ENCODE data around the gene ATXN1. TPM values are rescaled to one million over a fixed set of nuclear protein-coding genes. Genes with fewer than 3 reads are reported as not detected.

The ATXN1 gene
- total and polyA plus RNA-seq, 2 of the 8 experiments (the other 6 are each of a cell fraction or from before 2014, with no cell fraction given), result 1.6 to 4.0 TPM

DNA sequence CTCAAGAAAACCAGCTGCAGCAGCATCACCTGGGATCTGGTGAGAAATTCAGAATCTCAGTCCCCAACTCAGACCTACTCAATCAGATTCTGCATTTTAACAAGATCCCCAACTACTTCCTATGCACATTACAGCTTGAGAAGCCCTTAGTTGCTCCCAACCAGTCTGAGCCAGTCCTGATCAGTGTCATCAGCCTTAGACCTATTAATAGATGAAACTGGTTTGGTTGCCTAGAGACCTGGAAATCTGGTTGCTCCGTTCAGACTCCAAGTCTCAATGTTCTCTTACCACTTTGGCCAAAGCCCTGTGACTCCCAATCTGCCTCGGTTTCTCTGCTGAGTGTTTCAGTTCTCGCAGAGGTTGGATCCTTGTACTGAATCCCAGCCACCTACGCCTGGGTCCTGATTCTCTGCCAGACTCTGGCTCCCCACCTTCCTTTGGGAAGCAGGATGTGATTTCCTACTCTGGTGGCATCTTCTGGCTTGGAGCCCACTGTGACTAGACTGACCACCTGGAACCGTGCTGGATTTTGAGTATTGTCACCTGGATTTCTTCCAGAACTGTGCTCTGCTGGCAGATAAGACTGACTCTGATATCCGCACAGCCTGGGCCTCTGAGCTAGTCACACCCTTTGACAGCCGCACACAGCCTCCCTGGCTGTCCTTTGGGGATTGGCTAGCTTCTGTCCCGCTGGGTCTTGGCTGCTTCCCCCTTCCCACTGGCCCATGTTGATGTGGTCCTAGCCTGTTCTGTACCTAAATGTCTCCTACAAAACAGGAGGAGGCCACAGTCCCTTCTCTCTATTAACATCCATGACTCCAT is 20.3 kb upstream of the ATXN1 start:
- H2AK5ac ChIP-seq (ENCODE audit: low read depth, low read length), result no peak overlapping the region
- no peaks in the 10 kb centered on the region for H4K20me1 ChIP-seq (replicated peaks in 1 of 2; ENCODE audit: control insufficient read depth in 1 of 2, insufficient read depth in 2 of 2, low read length in 2 of 2)
- no peaks in the 10 kb centered on the region for H3K23me2 ChIP-seq (ENCODE audit: low read depth, low read length)
- no peaks in the 10 kb centered on the region for H3K36me3 ChIP-seq (ENCODE audit: control insufficient read depth in 2 of 4, insufficient read depth in 4 of 4, low read length in 3 of 4)
- no peak overlapping the region for H2AFZ ChIP-seq (ENCODE audit: low read length)
- no peak overlapping the region for H3K4ac ChIP-seq (replicated peaks; ENCODE audit: insufficient read length, low read depth, low read length)
- no peaks in the 10 kb centered on the region for H3K79me2 ChIP-seq (ENCODE audit: control insufficient read depth in 1 of 2, insufficient read depth in 2 of 2, low read length in 2 of 2)
- DNase-seq (ENCODE audit: low read depth in 1 of 2, low spot score in 2 of 2) (no peak), FAIRE-seq (no peak)
- H2BK120ac ChIP-seq (replicated peaks; ENCODE audit: low read depth, low read length), result no peak overlapping the region
- ChIA-PET CTCF (ENCODE audit: partially characterized antibody) (interaction anchor here (1.5 to 2.0 kb wide), 3 partner anchors 9 to 215 kb away, joined by 3 to 17 read pairs (median 5); no protein-coding TSS in a partner anchor), POLR2A (ENCODE audit: partially characterized antibody) (no interaction called here)
- no peak overlapping the region for H4K91ac ChIP-seq (replicated peaks; ENCODE audit: insufficient read length, low read length)
- no peaks in the 10 kb centered on the region for H3K79me1 ChIP-seq (ENCODE audit: low read depth, low read length)
- H3K27me3 ChIP-seq (replicated peaks in 1 of 4; ENCODE audit: control insufficient read depth in 3 of 4, extremely low read depth in 1 of 4, insufficient read depth in 3 of 4, low read length in 3 of 4), result no peaks in the 10 kb centered on the region
- no peak overlapping the region for H3K18ac ChIP-seq (ENCODE audit: extremely low read depth, low read length)
- 88% methylated on average over 8 of the region's 8 CpGs; no CpG with 5 or more reads in 1 of the 2 experiments for WGBS, 2 experiments (ENCODE audit: extremely low coverage in 1 of 2, insufficient coverage in 1 of 2, insufficient read length in 1 of 2, insufficient replicate concordance in 2 of 2, low coverage in 1 of 2, low lambda C conversion rate in 2 of 2, missing lambda C conversion rate in 1 of 2)
- H3K9ac ChIP-seq (replicated peaks in 1 of 4; ENCODE audit: extremely low read depth in 1 of 4, low read depth in 3 of 4, low read length in 3 of 4), result no peak overlapping the region; a peak in 1 of 7 replicates
- H3K23ac ChIP-seq (ENCODE audit: insufficient read length), result no peak overlapping the region
- no peak overlapping the region for H3K14ac ChIP-seq (ENCODE audit: insufficient read length)
- H4K5ac ChIP-seq (ENCODE audit: insufficient read length, low read depth, low read length), result no peak overlapping the region
- H2BK5ac ChIP-seq (ENCODE audit: low read depth, low read length), result no peak overlapping the region
- H3K4me3 ChIP-seq (ENCODE audit: extremely low read depth in 1 of 4, insufficient read depth in 2 of 4, low read depth in 3 of 4, low read length in 4 of 4), result no peak overlapping the region
- no peaks in the 10 kb centered on the region; a peak in 1 of 7 replicates for H3K4me1 ChIP-seq (replicated peaks in 1 of 4; ENCODE audit: control insufficient read depth in 3 of 4, insufficient read depth in 4 of 4, low read length in 3 of 4)
- H2BK15ac ChIP-seq (ENCODE audit: low read length), result no peak overlapping the region
- 0 out of 4 replicates have a peak, but pooled peaks cover 0 to 5% of the 10 kb centered on the region in 2 experiments for H3K9me3 ChIP-seq (ENCODE audit: insufficient read depth in 2 of 2, low read depth in 1 of 2, low read length in 1 of 2)
- H3K4me2 ChIP-seq (ENCODE audit: insufficient read depth in 1 of 2, low read depth in 2 of 2, low read length in 2 of 2), result no peak overlapping the region
- no peak overlapping the region for H2BK20ac ChIP-seq (ENCODE audit: low read length)
- H3K27ac ChIP-seq (ENCODE audit: low read depth, low read length), result no peak overlapping the region
- H4K8ac ChIP-seq (ENCODE audit: extremely low read depth, insufficient read depth, low read length), result no peak overlapping the region
- H2BK12ac ChIP-seq (ENCODE audit: low read depth, low read length), result 0 out of 2 replicates have a peak overlapping the region, but pooled peaks have one; percentile 33
- no peak overlapping the region for H3K56ac ChIP-seq (replicated peaks; ENCODE audit: insufficient read length, low read depth, low read length)
- no peak for TF ChIP-seq SIRT6 (IDR thresholded peaks at IDR 0.05; ENCODE audit: low read length)
- TF ChIP-seq KDM5A (IDR thresholded peaks at IDR 0.05; ENCODE audit: low read length), result no peak
- TF ChIP-seq HDAC2 (IDR thresholded peaks at IDR 0.05; ENCODE audit: borderline replicate concordance in 1 of 2, low read depth in 2 of 2, low read length in 2 of 2), result no peak
- no peak for TF ChIP-seq TCF12 (IDR thresholded peaks at IDR 0.05; ENCODE audit: low read depth, low read length)
- TF ChIP-seq NRF1 (IDR thresholded peaks at IDR 0.05; ENCODE audit: low read depth, low read length), result no peak
- no peak for TF ChIP-seq BRCA1 (IDR thresholded peaks at IDR 0.05; ENCODE audit: low read depth, low read length)
- no peak for TF ChIP-seq TBP (IDR thresholded peaks at IDR 0.05; ENCODE audit: low read depth, low read length)
- no peak for TF ChIP-seq JUND (IDR thresholded peaks at IDR 0.05; ENCODE audit: low read length)
- no peak for TF ChIP-seq SP1 (IDR thresholded peaks at IDR 0.05; ENCODE audit: low read depth, low read length)
- no peak for TF ChIP-seq KDM1A (IDR thresholded peaks at IDR 0.05; ENCODE audit: borderline replicate concordance, low read length)
- TF ChIP-seq BACH1 (IDR thresholded peaks at IDR 0.05; ENCODE audit: low read length), result no peak
- TF ChIP-seq SAP30 (IDR thresholded peaks at IDR 0.05; ENCODE audit: insufficient read depth, insufficient replicate concordance, low read length), result no peak
- no peak for TF ChIP-seq CBX5 (IDR thresholded peaks at IDR 0.05; ENCODE audit: low read depth, low read length)
